ENCODE measurements around the gene TBC1D10A. TPM values are rescaled to one million over a fixed set of nuclear protein-coding genes. Genes with fewer than 3 reads are reported as not detected.

The TBC1D10A gene
- total and polyA plus RNA-seq, 2 experiments from 2014 or later = 3.3 to 8.8 TPM

- TF ChIP-seq ZNF462 (CRISPR knock-in tag; IDR thresholded peaks at IDR 0.05) = no peak
- TF ChIP-seq POLR2AphosphoS5 (IDR thresholded peaks at IDR 0.05; ENCODE audit: low read depth) = no peak
- no peak for TF ChIP-seq REST (IDR thresholded peaks at IDR 0.05; ENCODE audit: unreplicated experiment)
- no peak for TF ChIP-seq ZNF331 (CRISPR knock-in tag; IDR thresholded peaks at IDR 0.05; ENCODE audit: low read depth)
- no peak for TF ChIP-seq CREB1 (CRISPR knock-in tag; IDR thresholded peaks at IDR 0.05; ENCODE audit: low read depth)
These were observed 77.4 kb downstream of the TBC1D10A start (continued) for GRCh38 chr22:30249049-30250038.
